ENCODE measurements around the gene TWIST2. TPM values are rescaled to one million over a fixed set of nuclear protein-coding genes. Genes with fewer than 3 reads are reported as not detected.

Gene TWIST2
- polyA plus RNA-seq, 1 of the 3 experiments (the other 2 are of a cell fraction), result 19.5 TPM

- POLR2A ChIA-PET, result interaction anchor here (0.6 kb wide), 1 partner anchor 1863 kb away, joined by 3 read pairs; no protein-coding TSS in a partner anchor
- Histone ChIP-seq H3K4me2 (no peak overlapping the region), H3K27ac (ENCODE audit: low read depth in 2 of 2, low read length in 1 of 2) (no peak overlapping the region), H3F3A (replicated peaks; ENCODE audit: insufficient read depth) (no peaks in the 10 kb centered on the region), H3K9me2 (no peaks in the 10 kb centered on the region), H3K9me3 (no peaks in the 10 kb centered on the region), H3K79me2 (ENCODE audit: insufficient read depth) (no peaks in the 10 kb centered on the region), H3K36me3 (replicated peaks in 1 of 2; ENCODE audit: control insufficient read depth in 1 of 2, insufficient read depth in 2 of 2, low read length in 1 of 2) (no peaks in the 10 kb centered on the region), H4K20me1 (ENCODE audit: insufficient read depth) (no peaks in the 10 kb centered on the region), H3K9ac (no peak overlapping the region), H3K4me1 (ENCODE audit: control insufficient read depth in 1 of 2, insufficient read depth in 2 of 2, low read depth in 1 of 2, low read length in 1 of 2) (no peaks in the 10 kb centered on the region; a peak in 1 of 4 replicates), H3K4me3 (ENCODE audit: low read depth in 2 of 2, low read length in 1 of 2) (no peak overlapping the region), H2AFZ (ENCODE audit: low read depth) (no peak overlapping the region), H3K27me3 (ENCODE audit: insufficient read depth) (no peaks in the 10 kb centered on the region)
- TF ChIP-seq USF2 (IDR thresholded peaks at IDR 0.05; ENCODE audit: borderline replicate concordance, low read depth, low read length) (no peak), RCOR1 (IDR thresholded peaks at IDR 0.05; ENCODE audit: low read length) (no peak), SIN3A (IDR thresholded peaks at IDR 0.05; ENCODE audit: borderline replicate concordance, low read depth, low read length) (no peak), TCF12 (IDR thresholded peaks at IDR 0.05) (no peak), EZH2phosphoT487 (IDR thresholded peaks at IDR 0.05; ENCODE audit: borderline replicate concordance, low read depth) (no peak), PBX3 (IDR thresholded peaks at IDR 0.05) (no peak), REST (IDR thresholded peaks at IDR 0.05; ENCODE audit: low read depth, low read length) (no peak), SMC3 (IDR thresholded peaks at IDR 0.05; ENCODE audit: low read depth, low read length) (no peak), FOXM1 (IDR thresholded peaks at IDR 0.05; ENCODE audit: low read depth) (no peak), MXI1 (IDR thresholded peaks at IDR 0.05; ENCODE audit: low read depth, low read length) (no peak), ZBTB33 (IDR thresholded peaks at IDR 0.05; ENCODE audit: borderline replicate concordance, low read depth) (no peak), POLR2AphosphoS5 (IDR thresholded peaks at IDR 0.05; ENCODE audit: low read depth, low read length) (no peak), EP300 (IDR thresholded peaks at IDR 0.05; ENCODE audit: borderline replicate concordance in 1 of 2, low read depth in 1 of 2, low read length in 1 of 2) (no peak), YY1 (IDR thresholded peaks at IDR 0.05; ENCODE audit: low read depth) (no peak), GATA2 (CRISPR knock-in tag; IDR thresholded peaks at IDR 0.05) (no peak), RFX5 (IDR thresholded peaks at IDR 0.05; ENCODE audit: low read length) (no peak), MEF2A (IDR thresholded peaks at IDR 0.05; ENCODE audit: borderline replicate concordance, low read depth) (no peak), USF1 (IDR thresholded peaks at IDR 0.05; ENCODE audit: borderline replicate concordance, low read depth) (no peak)
- CTCF ChIA-PET, result no interaction called here
- no peak for DNase-seq
- WGBS (ENCODE audit: low lambda C conversion rate), result 83% methylated on average over 20 of the region's 20 CpGs
Measured at GRCh38 chr2:238925816-238926521, 78.1 kb downstream of the TWIST2 start.
